Activated naive CD4-positive, alpha-beta T cell treated with anti-CD3 and anti-CD28 coated beads, Interleukin-2, amount 50 U/mL, for 24 hours (primary cell): ENCODE data around the gene TBCK.

Experiments
- H3K27ac Mint-ChIP-seq: one replicate; pipeline ENCODE4 v1.8.0; 2021; ENCODE audit warnings: mild to moderate bottlenecking, mixed read lengths
- H3K27me3 Mint-ChIP-seq: one replicate; pipeline ENCODE4 v1.8.0; 2021; ENCODE audit warnings: mixed read lengths
- H3K36me3 Mint-ChIP-seq: one replicate; pipeline ENCODE4 v1.8.0; 2021; ENCODE audit warnings: mixed read lengths
- H3K4me1 Mint-ChIP-seq: one replicate; pipeline ENCODE4 v1.8.0; 2021; ENCODE audit warnings: mixed read lengths
- H3K4me3 Mint-ChIP-seq: one replicate; pipeline ENCODE4 v1.8.0; 2021; ENCODE audit warnings: mild to moderate bottlenecking, mixed read lengths
- H3K9me3 Mint-ChIP-seq: one replicate; pipeline ENCODE4 v1.8.0; 2021; ENCODE audit warnings: mixed read lengths

Gene TBCK

DNA sequence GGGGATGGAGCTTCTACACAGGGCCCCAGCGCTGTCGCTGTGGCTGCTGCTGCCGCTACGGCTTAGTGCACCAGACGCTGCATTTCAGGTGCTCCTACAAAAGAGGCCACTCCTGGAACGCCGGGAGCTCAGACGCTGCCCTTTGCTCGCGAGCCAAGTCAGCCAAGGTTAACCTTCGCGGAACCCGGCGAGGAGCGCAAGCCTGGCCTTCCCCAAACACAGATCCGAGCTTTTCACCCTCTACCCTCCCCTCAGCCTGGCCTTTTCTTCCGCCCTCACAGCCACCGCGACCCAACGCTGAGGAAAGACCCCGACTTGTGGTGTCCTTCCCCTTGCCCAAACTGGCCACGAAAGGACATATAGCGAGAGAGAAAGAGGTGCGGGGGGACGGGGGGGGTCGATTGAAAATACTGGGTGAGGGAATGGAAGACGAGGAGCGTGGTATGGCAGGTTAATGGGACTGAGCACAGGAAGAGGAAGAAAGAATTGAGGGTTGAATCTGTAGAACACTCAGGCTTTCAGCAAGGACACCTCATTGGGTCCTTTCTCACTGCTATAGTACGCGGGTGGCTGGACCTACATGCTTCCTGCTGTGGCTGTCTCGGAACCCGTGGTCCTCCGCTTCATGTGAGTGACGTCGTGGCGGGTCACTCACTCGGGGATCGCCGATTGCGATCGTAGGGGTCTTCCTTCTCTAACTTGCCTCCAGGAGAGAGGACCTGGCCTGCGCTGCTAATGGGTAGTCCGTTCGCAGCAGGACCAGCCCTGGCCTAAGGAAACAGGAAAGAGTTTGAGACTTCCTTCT lies at the start of gene TBCK, which contains the start of gene AIMP1:
Gene TBCK (minus strand): TSS at position 242 of the 805 bp plus-strand sequence. CDS start 7,249 bp downstream, outside the sequence.
Gene AIMP1 (plus strand): TSS at position 583 of the 805 bp plus-strand sequence. CDS start 8,460 bp downstream, outside the sequence.
- H3K4me3 Mint-ChIP-seq: no peak within 1 kb of the TSS
- H3K27ac Mint-ChIP-seq: no peak within 1 kb of the TSS
- no peaks in the 10 kb centered on the region for H3K27me3 Mint-ChIP-seq
- H3K9me3 Mint-ChIP-seq: no peaks in the 10 kb centered on the region
- H3K4me1 Mint-ChIP-seq: peaks cover 34% of the 10 kb centered on the region
- peaks cover 9% of the 10 kb centered on the region for H3K36me3 Mint-ChIP-seq

DNA sequence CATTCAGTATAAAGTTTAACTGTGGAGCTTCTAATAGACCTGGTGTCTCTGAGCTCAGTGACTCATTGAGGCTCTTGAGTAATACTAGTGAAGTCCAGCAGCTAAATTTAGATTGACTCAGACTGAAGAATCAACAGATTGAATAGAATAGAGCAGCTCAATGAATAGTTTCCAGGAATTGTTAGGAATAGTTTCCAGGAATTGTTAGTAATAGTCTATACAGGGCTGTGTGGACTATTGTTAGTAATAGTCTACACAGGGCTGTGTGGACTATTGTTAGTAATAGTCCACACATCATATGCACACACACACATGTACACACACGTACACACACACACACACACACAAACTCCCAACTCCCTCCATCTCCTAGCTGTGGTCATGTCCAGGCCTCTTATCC lies 49.6 kb upstream of the TBCK start:
- Mint-ChIP-seq H3K4me1 (no peaks in the 10 kb centered on the region), H3K36me3 (no peaks in the 10 kb centered on the region), H3K27ac (no peak overlapping the region), H3K9me3 (no peaks in the 10 kb centered on the region), H3K27me3 (peaks cover 15% of the 10 kb centered on the region), H3K4me3 (no peak overlapping the region)

DNA sequence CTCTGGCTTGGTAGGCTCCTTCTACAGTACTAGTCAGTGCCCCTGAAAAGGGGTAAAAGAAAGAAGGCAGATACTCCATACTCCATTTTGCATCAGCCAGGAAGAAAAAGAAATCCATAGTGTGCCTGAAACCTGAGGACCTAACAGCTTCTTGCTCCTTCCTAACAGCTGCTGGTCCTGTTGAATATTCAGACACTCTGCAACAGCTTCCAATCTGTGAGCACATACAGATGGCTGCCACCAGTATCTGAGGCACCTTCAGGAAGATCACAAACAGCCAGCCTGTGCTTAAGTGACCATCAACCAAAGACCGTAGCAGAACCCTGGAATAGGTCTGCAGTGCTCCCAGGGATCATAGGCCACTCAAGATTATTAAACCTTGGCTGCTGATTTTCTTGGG lies 48.3 kb upstream of the TBCK start:
- Mint-ChIP-seq H3K9me3 (no peaks in the 10 kb centered on the region), H3K27ac (no peak overlapping the region), H3K4me3 (no peak overlapping the region)

DNA sequence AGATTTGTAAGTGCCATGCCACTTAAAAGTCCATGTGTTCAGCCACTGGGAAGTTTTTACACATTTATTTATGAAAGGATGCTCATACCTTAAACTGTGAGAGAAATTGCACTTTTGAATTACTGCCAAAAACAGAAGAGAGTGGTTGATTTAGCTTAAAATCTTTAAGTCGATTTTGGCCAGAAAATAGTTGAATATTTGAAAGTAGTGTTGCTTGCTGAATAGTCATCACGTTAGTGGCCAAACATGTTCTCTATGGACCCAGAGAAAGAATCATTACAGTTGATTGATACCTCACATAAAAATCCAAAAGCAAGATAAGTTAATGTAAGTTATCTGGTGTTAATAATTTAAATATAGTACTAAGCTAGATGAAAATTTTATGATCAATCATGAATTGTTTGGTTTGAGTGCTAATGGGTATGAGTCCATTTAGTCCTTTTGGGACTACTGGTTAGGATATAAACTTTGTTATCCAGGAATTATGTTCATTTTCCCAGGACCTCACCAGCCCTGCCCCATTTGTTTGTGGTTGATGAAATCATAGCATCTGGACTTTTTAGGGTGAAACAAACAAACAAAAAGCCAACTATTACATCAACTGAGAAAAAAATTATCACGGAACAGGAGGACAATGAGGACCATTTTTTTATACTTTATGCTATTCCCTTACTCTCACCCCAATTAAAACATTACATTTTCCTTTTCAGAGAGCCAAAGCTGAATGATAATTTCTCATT lies 46.2 kb upstream of the TBCK start:
- no peak overlapping the region for H3K27ac Mint-ChIP-seq
- no peaks in the 10 kb centered on the region for H3K9me3 Mint-ChIP-seq
- no peak overlapping the region for H3K4me3 Mint-ChIP-seq
- H3K36me3 Mint-ChIP-seq: no peaks in the 10 kb centered on the region
- H3K4me1 Mint-ChIP-seq: no peaks in the 10 kb centered on the region
- peaks cover 9% of the 10 kb centered on the region for H3K27me3 Mint-ChIP-seq

More for the DNA sequence above, 48.3 kb upstream of the TBCK start:
- no peaks in the 10 kb centered on the region for H3K4me1 Mint-ChIP-seq
- H3K27me3 Mint-ChIP-seq: peaks cover 10% of the 10 kb centered on the region
- no peaks in the 10 kb centered on the region for H3K36me3 Mint-ChIP-seq

DNA sequence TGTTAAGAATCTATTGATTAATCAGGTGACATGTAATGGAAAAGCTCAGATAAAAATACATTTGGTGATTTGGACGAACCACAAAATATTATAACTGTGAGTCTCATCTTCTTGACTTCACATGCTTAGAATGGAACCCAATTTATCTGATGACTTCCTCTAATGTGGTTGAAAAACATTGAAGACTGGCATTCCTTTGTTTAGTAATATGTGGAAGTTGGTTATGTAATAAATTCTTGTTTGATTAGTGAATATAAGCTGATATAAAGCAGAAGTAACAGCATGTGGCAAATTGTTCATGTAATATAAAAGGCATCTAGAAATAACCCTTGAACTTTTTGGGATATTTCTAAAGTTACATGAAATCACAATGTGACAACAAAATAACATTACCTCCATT lies 42.9 kb upstream of the TBCK start:
- Mint-ChIP-seq H3K27me3 (peaks cover 4% of the 10 kb centered on the region), H3K36me3 (no peaks in the 10 kb centered on the region), H3K4me1 (no peaks in the 10 kb centered on the region), H3K27ac (no peak overlapping the region), H3K9me3 (no peaks in the 10 kb centered on the region), H3K4me3 (no peak overlapping the region)

DNA sequence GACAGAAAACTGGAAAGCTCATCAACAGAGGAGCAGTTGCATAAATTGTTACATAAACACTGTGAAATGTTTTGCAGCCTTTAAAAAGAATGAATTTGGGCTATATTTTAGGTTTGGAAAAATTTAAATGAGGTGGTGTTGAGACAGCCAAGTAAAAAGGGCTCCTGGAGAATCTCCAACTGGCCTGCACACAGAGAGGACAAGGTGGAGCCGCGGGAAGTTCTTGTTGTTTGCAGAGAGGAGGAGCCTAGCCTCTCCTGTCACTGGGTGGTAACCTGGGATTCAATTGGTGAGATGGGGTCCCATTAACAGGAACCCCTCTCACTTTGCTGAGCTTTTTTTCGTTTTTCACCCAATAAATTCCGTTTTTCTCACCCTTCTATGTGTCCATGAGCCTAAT lies 39.2 kb upstream of the TBCK start:
- Mint-ChIP-seq H3K9me3 (no peaks in the 10 kb centered on the region), H3K27me3 (no peaks in the 10 kb centered on the region), H3K4me1 (no peaks in the 10 kb centered on the region), H3K4me3 (no peak overlapping the region), H3K36me3 (peaks cover 4% of the 10 kb centered on the region), H3K27ac (no peak overlapping the region)

DNA sequence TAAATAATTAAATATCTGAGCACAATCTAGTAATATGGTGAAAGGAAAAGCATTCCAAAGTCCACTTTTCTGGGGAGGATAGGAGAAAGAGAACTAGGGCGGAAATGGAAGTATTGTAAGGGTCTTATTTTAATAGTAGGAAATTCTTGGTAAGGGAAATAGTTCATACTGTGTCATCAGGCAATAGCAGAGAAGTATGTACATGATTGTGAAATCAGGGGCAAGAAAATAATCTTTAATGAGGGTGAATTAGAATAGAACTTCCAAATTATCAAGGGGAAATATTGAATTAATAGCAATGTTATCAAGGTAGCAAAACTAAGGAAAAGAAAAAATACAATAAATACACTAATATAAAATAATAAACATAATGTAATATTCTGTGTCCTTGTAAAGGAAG lies 37.8 kb upstream of the TBCK start:
- H3K4me1 Mint-ChIP-seq: no peaks in the 10 kb centered on the region
- peaks cover 8% of the 10 kb centered on the region for H3K36me3 Mint-ChIP-seq
- no peak overlapping the region for H3K27ac Mint-ChIP-seq
- H3K4me3 Mint-ChIP-seq: no peak overlapping the region
- H3K9me3 Mint-ChIP-seq: no peaks in the 10 kb centered on the region
- no peaks in the 10 kb centered on the region for H3K27me3 Mint-ChIP-seq

DNA sequence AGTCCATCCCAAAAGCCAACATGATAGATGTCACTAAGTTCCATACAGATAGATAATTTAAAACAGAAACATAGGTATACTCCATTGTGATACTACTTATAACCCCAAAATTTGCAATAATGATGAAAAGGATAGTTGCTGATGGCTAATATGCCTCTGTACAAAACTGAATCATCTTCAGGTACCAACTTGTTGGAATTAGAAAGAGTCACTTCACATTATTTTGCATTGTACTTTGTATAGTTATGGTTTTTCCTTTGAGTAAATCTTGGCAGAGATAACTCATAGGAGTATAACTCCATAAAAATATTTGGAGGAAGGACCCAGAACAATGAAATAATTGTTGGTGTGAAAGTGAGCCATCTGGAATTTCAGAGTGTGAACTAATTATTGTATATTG lies 35.0 kb upstream of the TBCK start:
- Mint-ChIP-seq H3K4me3 (no peak overlapping the region), H3K27ac (no peak overlapping the region), H3K27me3 (no peaks in the 10 kb centered on the region), H3K9me3 (no peaks in the 10 kb centered on the region), H3K4me1 (no peaks in the 10 kb centered on the region), H3K36me3 (peaks cover 9% of the 10 kb centered on the region)

DNA sequence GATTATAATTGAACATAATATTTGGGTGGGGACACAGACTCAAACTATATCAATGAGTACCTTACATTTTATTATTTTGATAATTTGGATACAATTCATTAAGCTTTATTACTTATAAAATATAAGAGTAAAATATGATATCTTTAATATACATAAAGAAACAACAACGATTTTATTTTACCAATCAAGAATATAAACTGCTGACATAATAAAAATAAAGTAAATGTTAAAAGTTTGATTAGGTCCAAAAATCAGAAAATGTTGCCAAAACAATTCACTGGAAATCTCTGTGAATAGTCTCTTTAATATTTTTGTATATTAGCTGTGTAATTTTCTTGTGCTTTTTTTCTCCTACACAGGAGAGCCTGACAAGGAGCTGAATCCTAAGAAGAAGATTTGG lies 31.2 kb upstream of the TBCK start:
- Mint-ChIP-seq H3K36me3 (peaks cover 25% of the 10 kb centered on the region), H3K27me3 (no peaks in the 10 kb centered on the region), H3K4me3 (no peak overlapping the region), H3K9me3 (no peaks in the 10 kb centered on the region), H3K4me1 (peaks cover 26% of the 10 kb centered on the region), H3K27ac (no peak overlapping the region)

DNA sequence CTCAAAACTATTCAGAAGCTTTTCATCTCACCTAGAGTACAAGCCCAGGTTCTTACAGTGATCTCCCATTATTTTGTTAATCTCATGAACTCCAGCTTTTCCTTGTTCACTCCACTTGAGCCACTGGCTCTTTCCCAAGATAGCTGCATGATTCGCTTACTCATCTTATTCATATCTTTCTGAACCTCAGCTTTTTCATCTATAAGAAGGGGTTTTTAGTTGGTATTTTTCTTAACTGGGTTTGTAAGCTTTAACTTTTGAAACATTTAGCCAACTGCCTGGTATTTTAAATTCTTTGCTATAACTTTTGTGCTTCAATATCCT lies 28.6 kb upstream of the TBCK start:
- Mint-ChIP-seq H3K4me1 (peaks cover 51% of the 10 kb centered on the region), H3K4me3 (no peak overlapping the region), H3K27ac (peak overlapping the region; percentile 27), H3K9me3 (no peaks in the 10 kb centered on the region), H3K36me3 (peaks cover 37% of the 10 kb centered on the region), H3K27me3 (no peaks in the 10 kb centered on the region)

DNA sequence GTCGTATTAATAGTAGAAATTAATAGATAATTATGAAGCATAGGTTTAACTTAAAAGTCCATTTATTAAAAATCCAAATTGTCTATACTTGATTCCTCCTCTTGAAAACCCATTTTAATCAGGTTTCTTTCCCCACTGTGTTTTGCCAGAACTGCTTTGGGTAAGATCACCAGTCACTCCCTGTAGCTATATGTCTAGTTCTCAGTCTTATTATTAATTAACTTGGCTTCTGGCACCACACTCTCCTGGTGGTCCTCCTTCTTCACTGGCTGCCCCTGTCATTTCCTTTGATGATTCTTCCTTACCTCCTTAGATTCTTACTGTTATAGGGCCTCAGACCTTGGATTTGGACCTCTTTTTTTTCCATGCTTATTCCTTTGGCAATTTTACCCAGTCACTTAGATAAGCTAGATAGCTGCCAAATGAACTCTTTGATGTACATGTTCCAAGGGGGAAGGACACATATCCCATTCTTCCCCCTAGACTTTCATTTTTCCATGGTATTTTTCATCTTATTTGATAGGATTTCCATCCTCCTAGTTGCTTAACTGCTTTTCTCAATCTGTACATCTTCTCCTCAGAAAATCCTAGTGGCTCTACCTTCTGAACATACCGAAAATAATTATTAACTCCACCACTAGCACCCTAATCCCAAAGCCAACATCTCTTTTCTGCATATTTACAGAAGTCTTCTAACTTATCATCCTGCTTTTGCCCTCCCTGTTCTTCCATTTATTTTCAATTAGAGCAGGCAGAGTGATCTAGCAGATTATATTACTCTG lies 28.0 kb upstream of the TBCK start:
- peaks cover 56% of the 10 kb centered on the region for H3K4me1 Mint-ChIP-seq
- peaks cover 40% of the 10 kb centered on the region for H3K36me3 Mint-ChIP-seq
- peak overlapping the region; percentile 27 for H3K27ac Mint-ChIP-seq
- H3K9me3 Mint-ChIP-seq: no peaks in the 10 kb centered on the region
- no peaks in the 10 kb centered on the region for H3K27me3 Mint-ChIP-seq
- peak overlapping the region; percentile 9 for H3K4me3 Mint-ChIP-seq

DNA sequence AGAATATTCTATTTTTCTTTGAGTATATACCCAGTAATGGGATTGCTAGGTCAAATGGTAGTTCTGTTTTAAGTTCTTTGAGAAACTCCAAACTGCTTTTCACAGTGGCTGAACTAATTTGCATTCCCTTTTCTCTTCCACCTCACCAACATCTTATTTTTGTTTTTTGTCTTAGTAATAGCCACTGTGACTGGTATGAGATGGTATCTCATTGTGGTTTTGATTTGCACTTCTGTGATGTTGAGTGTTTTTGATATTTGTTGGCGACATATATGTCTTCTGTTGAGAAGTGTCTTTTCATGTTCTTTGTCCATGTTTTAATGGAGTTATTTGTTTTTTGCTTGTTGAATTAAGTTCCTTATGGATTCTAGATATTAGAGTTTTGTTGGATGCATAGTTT lies 24.8 kb upstream of the TBCK start:
- no peaks in the 10 kb centered on the region for H3K27me3 Mint-ChIP-seq
- peak overlapping the region; percentile 46 for H3K4me3 Mint-ChIP-seq
- H3K4me1 Mint-ChIP-seq: peaks cover 69% of the 10 kb centered on the region
- H3K9me3 Mint-ChIP-seq: peaks cover 7% of the 10 kb centered on the region
- no peak overlapping the region for H3K27ac Mint-ChIP-seq
- peaks cover 64% of the 10 kb centered on the region for H3K36me3 Mint-ChIP-seq

DNA sequence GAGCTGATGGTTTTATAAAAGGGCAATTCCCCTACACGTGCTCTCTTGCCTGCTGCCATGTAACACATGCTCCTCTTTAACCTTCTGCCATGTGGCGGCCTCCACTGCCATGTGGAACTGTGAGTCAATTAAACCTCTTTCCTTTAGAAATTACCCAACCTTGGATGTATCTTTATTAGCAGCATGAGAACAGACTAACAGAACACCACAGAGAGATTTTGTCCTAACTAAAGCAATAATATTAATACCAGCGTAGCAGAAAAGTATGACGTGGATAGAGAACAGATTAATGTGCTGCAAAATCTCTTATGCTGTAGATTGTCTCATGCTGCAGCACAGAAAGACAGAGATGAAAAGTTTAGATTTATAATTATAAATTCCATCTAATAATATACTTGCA lies 23.4 kb upstream of the TBCK start:
- Mint-ChIP-seq H3K4me1 (peaks cover 66% of the 10 kb centered on the region), H3K27me3 (no peaks in the 10 kb centered on the region), H3K36me3 (peaks cover 67% of the 10 kb centered on the region), H3K27ac (no peak overlapping the region), H3K4me3 (no peak overlapping the region), H3K9me3 (peaks cover 7% of the 10 kb centered on the region)

DNA sequence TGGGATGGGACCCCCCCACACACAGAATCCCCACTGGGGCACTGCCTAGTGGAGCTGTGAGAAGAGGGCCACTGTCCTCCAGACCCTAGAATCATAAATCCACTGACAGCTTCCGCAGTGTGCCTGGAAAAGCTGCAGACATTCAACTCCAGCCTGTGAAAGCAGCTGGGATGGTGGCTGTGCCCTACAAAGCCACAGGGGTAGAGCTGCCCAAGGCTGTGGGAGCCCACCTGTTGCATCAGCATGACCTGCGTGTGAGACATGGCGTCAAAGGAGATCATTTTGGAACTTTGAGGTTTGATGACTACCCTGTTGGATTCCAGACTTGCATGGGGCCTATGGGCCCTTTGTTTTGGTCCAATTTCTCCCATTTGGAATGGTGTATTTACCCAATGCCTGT lies 22.7 kb upstream of the TBCK start:
- no peak overlapping the region for H3K4me3 Mint-ChIP-seq
- H3K27ac Mint-ChIP-seq: no peak overlapping the region
- peaks cover 65% of the 10 kb centered on the region for H3K36me3 Mint-ChIP-seq
- H3K27me3 Mint-ChIP-seq: no peaks in the 10 kb centered on the region
- peaks cover 7% of the 10 kb centered on the region for H3K9me3 Mint-ChIP-seq
- H3K4me1 Mint-ChIP-seq: peaks cover 59% of the 10 kb centered on the region

DNA sequence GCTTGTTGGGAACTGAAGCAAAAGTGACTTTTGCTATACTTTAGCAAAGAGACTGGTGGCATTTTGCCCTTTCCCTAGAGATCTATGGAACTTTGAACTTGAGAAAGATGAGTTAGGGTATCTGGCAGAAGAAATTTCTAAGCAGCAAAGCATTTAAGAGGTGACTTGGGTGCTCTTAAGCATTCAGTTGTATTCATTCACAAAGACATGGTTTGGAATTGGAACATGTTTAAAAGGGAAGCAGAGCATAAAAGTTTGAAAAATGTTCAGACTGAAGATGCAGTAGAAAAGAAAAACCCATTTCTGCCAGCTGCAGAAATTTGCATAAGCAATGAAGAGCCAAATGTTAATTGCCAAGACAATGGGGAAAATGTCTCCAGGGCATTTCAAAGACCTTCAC lies 21.9 kb upstream of the TBCK start:
- H3K27ac Mint-ChIP-seq: no peak overlapping the region
- H3K27me3 Mint-ChIP-seq: no peaks in the 10 kb centered on the region
- peaks cover 7% of the 10 kb centered on the region for H3K9me3 Mint-ChIP-seq
- peaks cover 55% of the 10 kb centered on the region for H3K4me1 Mint-ChIP-seq
- H3K36me3 Mint-ChIP-seq: peaks cover 67% of the 10 kb centered on the region
- H3K4me3 Mint-ChIP-seq: no peak overlapping the region

DNA sequence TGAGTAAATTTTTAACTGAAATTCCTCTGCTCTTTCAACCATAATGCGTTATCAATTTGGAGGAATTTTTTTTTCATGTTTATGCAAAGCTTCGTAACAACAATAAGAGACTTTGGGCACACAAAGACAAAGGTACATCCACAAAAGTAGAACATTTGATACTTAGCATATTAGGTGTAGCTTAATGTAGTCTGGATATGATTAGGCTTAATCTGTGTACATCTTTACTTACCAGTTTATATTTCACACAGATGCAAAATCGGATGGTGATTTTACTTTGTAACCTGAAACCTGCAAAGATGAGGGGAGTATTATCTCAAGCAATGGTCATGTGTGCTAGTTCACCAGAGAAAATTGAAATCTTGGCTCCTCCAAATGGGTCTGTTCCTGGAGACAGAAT lies 20.6 kb upstream of the TBCK start:
- peaks cover 45% of the 10 kb centered on the region for H3K4me1 Mint-ChIP-seq
- H3K36me3 Mint-ChIP-seq: peaks cover 66% of the 10 kb centered on the region
- H3K27me3 Mint-ChIP-seq: no peaks in the 10 kb centered on the region
- H3K27ac Mint-ChIP-seq: no peak overlapping the region
- H3K9me3 Mint-ChIP-seq: peaks cover 7% of the 10 kb centered on the region
- H3K4me3 Mint-ChIP-seq: no peak overlapping the region
